Astrocyte (in vitro differentiated cells and primary cell): ENCODE data around the gene AHDC1.

Experiments
- EZH2 ChIP-seq: IDR thresholded peaks from 2 replicates; pipeline ENCODE4 v1.6.1; 2012; ENCODE audit warnings: mild to moderate bottlenecking, low read length, inconsistent platforms; ENCODE audit not compliant: insufficient read depth
- TF ChIP-seq, protein P1 (sequence below): IDR thresholded peaks from 2 replicates; pipeline ENCODE4 v1.5.1; 2011; ENCODE audit warnings: low read depth, mild to moderate bottlenecking, inconsistent platforms, low read length, moderate library complexity; ENCODE audit not compliant: insufficient read depth

DNA sequence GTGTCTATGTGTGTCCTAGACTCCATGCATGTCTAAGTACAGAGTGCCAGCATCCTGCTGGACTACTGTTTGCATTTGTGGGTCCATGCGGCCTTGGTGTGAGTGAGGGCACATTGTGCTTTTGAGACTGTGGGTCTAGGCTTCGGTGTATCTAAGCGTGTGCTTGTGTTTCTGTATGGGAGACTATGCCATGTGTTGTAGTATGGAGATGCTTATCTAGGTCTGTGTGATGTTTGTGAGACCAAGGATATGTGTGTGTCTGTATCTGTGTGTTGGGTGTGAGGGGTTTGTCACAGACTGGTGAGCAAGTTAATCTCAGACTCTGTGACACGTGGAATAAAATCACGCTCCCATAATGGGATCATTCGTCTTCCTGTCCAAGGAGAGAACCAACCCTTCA lies 14.5 kb downstream of the AHDC1 start:
- TF ChIP-seq, protein P1, sequence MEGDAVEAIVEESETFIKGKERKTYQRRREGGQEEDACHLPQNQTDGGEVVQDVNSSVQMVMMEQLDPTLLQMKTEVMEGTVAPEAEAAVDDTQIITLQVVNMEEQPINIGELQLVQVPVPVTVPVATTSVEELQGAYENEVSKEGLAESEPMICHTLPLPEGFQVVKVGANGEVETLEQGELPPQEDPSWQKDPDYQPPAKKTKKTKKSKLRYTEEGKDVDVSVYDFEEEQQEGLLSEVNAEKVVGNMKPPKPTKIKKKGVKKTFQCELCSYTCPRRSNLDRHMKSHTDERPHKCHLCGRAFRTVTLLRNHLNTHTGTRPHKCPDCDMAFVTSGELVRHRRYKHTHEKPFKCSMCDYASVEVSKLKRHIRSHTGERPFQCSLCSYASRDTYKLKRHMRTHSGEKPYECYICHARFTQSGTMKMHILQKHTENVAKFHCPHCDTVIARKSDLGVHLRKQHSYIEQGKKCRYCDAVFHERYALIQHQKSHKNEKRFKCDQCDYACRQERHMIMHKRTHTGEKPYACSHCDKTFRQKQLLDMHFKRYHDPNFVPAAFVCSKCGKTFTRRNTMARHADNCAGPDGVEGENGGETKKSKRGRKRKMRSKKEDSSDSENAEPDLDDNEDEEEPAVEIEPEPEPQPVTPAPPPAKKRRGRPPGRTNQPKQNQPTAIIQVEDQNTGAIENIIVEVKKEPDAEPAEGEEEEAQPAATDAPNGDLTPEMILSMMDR, result no peak
- TF ChIP-seq EZH2, result no peak
